Raji (cell line): ENCODE data around the gene FOXC1.

Source experiments
- POLR2A ChIP-seq: IDR thresholded peaks from 2 replicates; pipeline ENCODE4 v1.6.1; 2011; ENCODE audit warnings: low read depth, low read length, control low read depth; ENCODE audit not compliant: insufficient read depth

The FOXC1 gene

GRCh38 chr6:1618311-1619097 lies 8.8 kb downstream of the FOXC1 start:
- TF ChIP-seq POLR2A, result no peak

GRCh38 chr6:1619098-1619672 lies 9.5 kb downstream of the FOXC1 start:
- TF ChIP-seq POLR2A, result no peak

GRCh38 chr6:1619673-1620503 lies 10.2 kb downstream of the FOXC1 start:
- TF ChIP-seq POLR2A, result no peak

- TF ChIP-seq POLR2A, result no peak
Observed at GRCh38 chr6:1620504-1621069, 10.9 kb downstream of the FOXC1 start.

- TF ChIP-seq POLR2A, result no peak
Observed at GRCh38 chr6:1621070-1621701, 11.5 kb downstream of the FOXC1 start.

- TF ChIP-seq POLR2A, result no peak
Observed at GRCh38 chr6:1622220-1622850, 12.6 kb downstream of the FOXC1 start.

GRCh38 chr6:1622851-1623768 lies 13.4 kb downstream of the FOXC1 start:
- no peak for TF ChIP-seq POLR2A

GRCh38 chr6:1623769-1624057 lies 14.0 kb downstream of the FOXC1 start:
- TF ChIP-seq POLR2A, result no peak

GRCh38 chr6:1624058-1624850 lies 14.5 kb downstream of the FOXC1 start:
- TF ChIP-seq POLR2A, result no peak

GRCh38 chr6:1624851-1625781 lies 15.4 kb downstream of the FOXC1 start:
- TF ChIP-seq POLR2A, result no peak

- TF ChIP-seq POLR2A, result no peak
Observed at GRCh38 chr6:1625794-1626435, 16.2 kb downstream of the FOXC1 start.

GRCh38 chr6:1626481-1626880 lies 16.8 kb downstream of the FOXC1 start:
- TF ChIP-seq POLR2A, result no peak
